Measurements from ENCODE around the gene IFNA7.
"Not testable (repeated sequence)": the region's sequence is repeated elsewhere in the genome, so short reads cannot be mapped to it uniquely, and the experiment has no call there.

Gene IFNA7

GRCh38 chr9:21233258-21233657 is 31.3 kb upstream of the IFNA7 start:
- no peak for DNase-seq (ENCODE audit: low spot score)
- no peak for TF ChIP-seq CTCF (IDR thresholded peaks at IDR 0.05)
- H3K4me3 ChIP-seq, result no peak overlapping the region
- H3K27ac ChIP-seq, result no peak overlapping the region

- no peak for TF ChIP-seq CTCF (IDR thresholded peaks at IDR 0.05)
- Histone ChIP-seq H3K4me3 (no peak within 1 kb of the TSS), H3K27ac (no peak within 1 kb of the TSS)
- DNase-seq (ENCODE audit: low spot score), result no peak
These were observed 26.1 kb upstream of the IFNA7 start, which contains the start of gene IFNA17 for GRCh38 chr9:21228122-21228521. Gene IFNA17, minus strand, starts transcription at chr9:21228222. Its CDS starts 49 bp downstream, at chr9:21228173.

- not testable (repeated sequence) for H3K27ac ChIP-seq; DNase-seq (ENCODE audit: low spot score); H3K4me3 ChIP-seq
These were observed 15.2 kb upstream of the IFNA7 start, which contains the start of gene IFNA16 for GRCh38 chr9:21217211-21217610. Gene IFNA16, minus strand, starts transcription at chr9:21217311. Its CDS starts 6 bp downstream, at chr9:21217305.

- not testable (repeated sequence) for H3K27ac ChIP-seq; H3K4me3 ChIP-seq; DNase-seq (ENCODE audit: low spot score)
These were observed 11.7 kb upstream of the IFNA7 start for GRCh38 chr9:21213411-21214326.

- not testable (repeated sequence) for H3K27ac ChIP-seq; H3K4me3 ChIP-seq; DNase-seq (ENCODE audit: low spot score)
These were observed 10.2 kb upstream of the IFNA7 start for GRCh38 chr9:21212160-21212559.

- not testable (repeated sequence) for H3K4me3 ChIP-seq; H3K27ac ChIP-seq; DNase-seq (ENCODE audit: low spot score)
These were observed 8.8 kb upstream of the IFNA7 start for GRCh38 chr9:21210782-21211181.

GRCh38 chr9:21210311-21210710 is 8.3 kb upstream of the IFNA7 start:
- TF ChIP-seq CTCF (IDR thresholded peaks at IDR 0.05), result no peak
- Histone ChIP-seq H3K4me3 (no peak overlapping the region), H3K27ac (no peak overlapping the region)
- peak; percentile 55 for DNase-seq (ENCODE audit: low spot score)

- not testable (repeated sequence) for H3K4me3 ChIP-seq; H3K27ac ChIP-seq; DNase-seq (ENCODE audit: low spot score)
These were observed 5.0 kb upstream of the IFNA7 start, which contains the start of gene IFNA10 for GRCh38 chr9:21207043-21207442. Gene IFNA10, minus strand, starts transcription at chr9:21207143. Its CDS starts 46 bp downstream, at chr9:21207097.

- TF ChIP-seq CTCF (IDR thresholded peaks at IDR 0.05), result no peak
- Histone ChIP-seq H3K27ac (no peak overlapping the region), H3K4me3 (no peak overlapping the region)
- DNase-seq (ENCODE audit: low spot score), result no peak
These were observed 3.2 kb upstream of the IFNA7 start for GRCh38 chr9:21205204-21205603.

Data from coronary artery (tissue), 2 donors.